MG63 (cell line): ENCODE results near the gene HOXB9. TPM values are rescaled to one million over a fixed set of nuclear protein-coding genes. Genes with fewer than 3 reads are reported as not detected.

Experiments
- DNase-seq: peaks from one replicate; pipeline ENCODE4 v3.0.0-alpha.2; 2020
- H3K27me3 ChIP-seq: fragments of 250-450 bp; sonication (Bioruptor Pico); 2 replicates; pipeline ENCODE4 v1.5.1; 2020; ENCODE audit warnings: mild to moderate bottlenecking, moderate library complexity
- H3K36me3 ChIP-seq: fragments of 250-450 bp; sonication (Bioruptor Pico); 2 replicates; pipeline ENCODE4 v1.5.1; 2020; ENCODE audit warnings: mild to moderate bottlenecking, moderate library complexity
- H3K4me3 ChIP-seq: fragments of 250-450 bp; sonication (Bioruptor Pico); 2 replicates; pipeline ENCODE4 v1.5.1; 2020; ENCODE audit warnings: mild to moderate bottlenecking, moderate library complexity
- H3K9me3 ChIP-seq: fragments of 250-450 bp; sonication (Bioruptor Pico); 2 replicates; pipeline ENCODE4 v1.5.1; 2020; ENCODE audit warnings: mild to moderate bottlenecking, moderate library complexity
- total RNA-seq: library from RNA; depleted of rRNA; stranded (reverse); fragments of >200 nt; shearing (Covaris generic); gene quantifications from 2 replicates; pipeline ENCODE4 v1.2.3, GENCODE V29; 2014; ENCODE audit warnings: low replicate concordance; rRNA removed

HOXB9 gene
- total RNA-seq: 7.3 and 21.0 TPM in 2 replicates

DNA sequence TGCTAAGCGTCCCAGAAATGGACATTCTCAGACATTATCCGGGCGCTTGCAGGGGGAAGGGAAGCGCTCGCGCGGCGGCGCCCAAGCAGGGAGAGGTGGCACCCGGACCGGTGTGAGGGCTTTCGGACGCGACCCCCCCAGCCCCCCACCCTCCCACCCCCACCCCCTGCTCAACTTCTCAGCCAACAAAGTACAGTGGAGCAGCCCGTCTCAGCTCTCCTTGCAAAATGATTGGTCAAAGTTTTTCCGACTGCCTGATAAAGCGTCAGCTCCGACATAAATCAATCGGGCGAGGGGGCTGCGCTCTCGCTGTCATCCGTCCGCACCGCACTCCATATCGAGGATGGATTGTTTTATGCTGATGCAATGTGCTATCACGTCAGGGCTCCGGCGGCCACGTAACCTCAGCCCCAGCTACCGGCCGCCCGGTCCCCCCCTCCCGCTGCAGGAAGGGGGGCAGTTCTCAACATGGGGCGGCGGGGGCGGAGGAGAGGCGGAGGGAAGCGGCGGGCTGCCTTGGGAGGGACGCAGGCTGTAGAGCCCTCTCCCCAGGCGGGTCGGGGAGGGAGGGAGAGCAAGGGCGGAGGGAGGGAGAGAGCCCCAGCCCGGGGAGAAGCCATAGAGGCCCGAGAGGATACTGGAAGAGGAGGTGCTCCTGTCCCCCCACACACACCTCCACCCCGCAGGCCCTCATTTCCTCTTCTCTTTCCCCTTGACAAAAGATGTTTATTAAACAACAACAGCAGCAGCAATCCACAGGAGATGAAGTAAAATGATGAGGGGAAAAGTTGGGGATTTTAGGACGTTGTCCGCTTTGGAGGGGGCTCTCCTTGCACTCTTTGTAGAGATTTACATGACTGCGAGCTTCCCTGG, at the start of gene HOXB9:
TSS of gene HOXB9 (minus strand) at position 114 of the 873 bp plus-strand sequence. CDS start at position 25, 89 bp downstream.
- peak; percentile 96 for DNase-seq
- no peaks in the 10 kb centered on the region for H3K27me3 ChIP-seq
- H3K9me3 ChIP-seq: no peaks in the 10 kb centered on the region
- peaks cover 31% of the 10 kb centered on the region for H3K36me3 ChIP-seq
- peak within 1 kb of the TSS; percentile 74 for H3K4me3 ChIP-seq

DNA sequence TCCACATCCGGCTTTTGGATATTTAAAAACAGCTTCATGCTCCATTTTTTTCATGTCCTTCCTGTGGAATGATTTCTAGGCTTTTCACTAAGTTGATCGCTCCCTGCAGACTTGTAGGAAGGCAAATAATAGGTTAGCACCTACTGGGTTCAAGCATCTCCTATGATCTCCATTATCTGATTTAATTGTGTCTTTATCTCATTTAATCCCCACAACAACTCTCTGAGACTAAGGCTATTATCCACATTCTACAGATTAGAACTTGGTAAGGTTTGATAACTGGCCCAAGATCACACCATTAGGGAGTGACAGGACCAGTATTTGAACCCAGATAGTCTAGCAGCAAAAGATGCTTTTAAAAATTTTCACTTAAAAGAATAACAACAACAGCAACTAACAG, 46.2 kb upstream of the HOXB9 start:
- no peak for DNase-seq
- Histone ChIP-seq H3K9me3 (no peaks in the 10 kb centered on the region), H3K36me3 (no peaks in the 10 kb centered on the region), H3K27me3 (no peaks in the 10 kb centered on the region), H3K4me3 (peak overlapping the region; percentile 45)

DNA sequence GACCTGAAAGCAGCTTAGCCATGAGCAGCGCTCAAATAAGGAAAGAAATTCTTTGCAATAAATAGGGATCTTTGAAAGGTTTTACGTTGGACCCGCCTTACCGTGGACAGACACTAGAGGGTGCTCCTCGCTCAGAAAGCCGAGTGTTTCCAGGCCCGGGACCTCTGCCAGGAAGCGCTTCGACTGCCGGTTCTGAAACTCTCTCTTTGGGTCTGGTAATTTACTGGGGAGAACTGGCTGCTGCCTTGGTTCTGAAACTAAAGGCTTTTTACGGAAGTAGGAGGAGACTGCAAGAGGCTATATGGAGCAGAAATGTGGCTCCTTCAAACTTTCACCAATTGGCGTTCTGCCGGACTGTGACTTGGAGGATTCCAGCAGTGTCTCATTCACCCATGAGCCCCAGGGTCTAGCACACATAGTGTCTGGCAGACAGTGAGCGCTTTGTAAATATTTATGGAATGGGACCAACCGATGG, 45.6 kb upstream of the HOXB9 start:
- Histone ChIP-seq H3K36me3 (no peaks in the 10 kb centered on the region), H3K9me3 (no peaks in the 10 kb centered on the region), H3K27me3 (no peaks in the 10 kb centered on the region), H3K4me3 (peak overlapping the region; percentile 45)
- peak; percentile 88 for DNase-seq

DNA sequence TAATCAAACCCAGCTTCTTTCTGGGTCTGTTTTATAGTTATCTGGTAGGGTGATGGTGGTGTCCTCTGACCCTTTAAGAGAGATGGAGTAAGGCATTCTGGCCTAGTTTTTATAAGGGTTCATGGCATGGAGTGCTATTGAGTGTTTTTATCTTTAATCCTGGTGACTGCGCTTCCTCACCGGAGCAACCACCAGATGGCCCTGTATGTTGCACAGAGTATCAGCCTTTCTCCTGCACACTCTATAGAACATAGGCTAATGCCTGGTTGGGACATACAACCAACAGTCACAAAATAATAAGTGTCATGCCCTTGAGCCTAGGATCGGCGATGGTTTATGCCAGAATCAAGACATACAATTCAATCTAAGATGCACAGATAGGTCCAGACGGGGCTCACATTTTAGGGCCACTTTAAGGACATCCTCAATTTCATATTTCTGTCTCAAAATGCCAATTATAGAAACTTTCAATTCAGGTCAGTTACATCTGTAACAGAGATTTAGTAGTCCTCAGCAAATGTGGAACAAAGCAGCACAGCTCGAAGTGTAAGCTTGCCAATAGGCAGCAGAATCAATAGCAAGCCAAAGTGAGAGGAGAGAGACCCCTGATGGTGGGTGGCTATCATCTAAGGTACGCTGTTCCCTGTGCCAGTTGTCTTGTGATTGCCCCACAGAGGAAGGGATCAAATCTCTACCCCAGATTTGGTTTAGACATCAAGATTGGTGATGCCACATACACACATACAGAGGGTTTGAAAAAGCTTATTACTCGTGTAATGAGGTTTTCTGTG, 37.2 kb upstream of the HOXB9 start:
- Histone ChIP-seq H3K9me3 (no peaks in the 10 kb centered on the region), H3K36me3 (no peaks in the 10 kb centered on the region; the same call in 1 of the 2 replicates), H3K4me3 (no peak overlapping the region), H3K27me3 (no peaks in the 10 kb centered on the region)
- DNase-seq: no peak

DNA sequence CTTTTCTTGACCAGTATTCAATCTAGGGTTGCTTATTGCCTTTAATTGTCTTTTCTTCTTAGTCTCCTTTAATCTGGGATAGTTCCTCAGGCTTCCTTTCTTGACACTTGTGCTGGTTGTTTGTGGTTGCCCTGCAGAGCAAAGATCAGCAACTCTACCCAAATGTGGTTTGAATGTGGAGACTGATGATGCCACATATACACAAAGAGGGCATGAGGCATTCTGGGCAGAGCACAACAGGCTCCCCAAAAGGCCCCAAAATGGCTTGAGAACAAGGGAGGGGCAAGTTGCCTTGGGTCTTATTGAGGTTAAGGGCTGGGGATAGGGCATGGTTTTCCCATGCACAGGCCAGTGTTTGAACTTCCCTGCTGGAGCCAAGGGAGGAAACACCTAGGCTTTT, 29.8 kb upstream of the HOXB9 start:
- Histone ChIP-seq H3K36me3 (no peaks in the 10 kb centered on the region; the same call in 1 of the 2 replicates), H3K9me3 (peaks cover 7% of the 10 kb centered on the region), H3K27me3 (no peaks in the 10 kb centered on the region), H3K4me3 (no peak overlapping the region)
- DNase-seq: no peak

DNA sequence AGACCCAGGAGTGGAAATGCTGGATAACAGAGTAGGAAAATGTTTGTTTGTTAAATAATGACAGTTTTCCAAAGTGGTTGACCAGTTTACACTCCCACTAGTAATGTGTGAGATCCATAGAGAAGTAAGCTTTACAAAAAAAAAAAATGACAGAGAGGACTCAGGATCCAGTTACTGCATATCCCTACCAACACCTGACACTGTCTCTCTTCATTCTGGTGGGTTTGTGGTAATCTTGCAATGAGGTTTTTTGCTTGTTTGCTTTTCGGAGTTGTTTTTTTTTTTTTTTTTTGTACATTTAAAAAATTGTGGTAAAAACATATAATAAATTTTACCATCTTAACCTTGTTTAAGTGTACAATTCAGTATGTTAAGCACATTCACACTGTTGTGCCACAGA, 23.6 kb upstream of the HOXB9 start:
- peaks cover 5% of the 10 kb centered on the region for H3K36me3 ChIP-seq
- no peaks in the 10 kb centered on the region for H3K27me3 ChIP-seq
- H3K4me3 ChIP-seq: no peak overlapping the region
- DNase-seq: no peak
- H3K9me3 ChIP-seq: peaks cover 7% of the 10 kb centered on the region

DNA sequence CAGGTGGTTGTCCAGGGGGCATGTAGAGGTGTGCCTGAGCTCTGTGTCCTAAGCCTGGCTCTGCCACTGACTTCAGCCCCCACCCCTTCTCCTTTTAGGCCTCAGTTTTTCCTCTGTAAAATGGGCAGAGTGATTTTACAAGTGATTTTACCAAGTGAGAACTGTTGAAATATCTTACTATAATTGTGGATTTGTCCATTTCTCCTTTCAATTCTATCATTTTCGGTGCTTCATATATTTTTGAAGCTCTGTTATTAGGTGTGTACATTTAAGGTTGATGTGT, 21.7 kb upstream of the HOXB9 start:
- Histone ChIP-seq H3K36me3 (peaks cover 20% of the 10 kb centered on the region), H3K9me3 (peaks cover 7% of the 10 kb centered on the region), H3K27me3 (no peaks in the 10 kb centered on the region), H3K4me3 (peak overlapping the region; percentile 94)
- DNase-seq: no peak

DNA sequence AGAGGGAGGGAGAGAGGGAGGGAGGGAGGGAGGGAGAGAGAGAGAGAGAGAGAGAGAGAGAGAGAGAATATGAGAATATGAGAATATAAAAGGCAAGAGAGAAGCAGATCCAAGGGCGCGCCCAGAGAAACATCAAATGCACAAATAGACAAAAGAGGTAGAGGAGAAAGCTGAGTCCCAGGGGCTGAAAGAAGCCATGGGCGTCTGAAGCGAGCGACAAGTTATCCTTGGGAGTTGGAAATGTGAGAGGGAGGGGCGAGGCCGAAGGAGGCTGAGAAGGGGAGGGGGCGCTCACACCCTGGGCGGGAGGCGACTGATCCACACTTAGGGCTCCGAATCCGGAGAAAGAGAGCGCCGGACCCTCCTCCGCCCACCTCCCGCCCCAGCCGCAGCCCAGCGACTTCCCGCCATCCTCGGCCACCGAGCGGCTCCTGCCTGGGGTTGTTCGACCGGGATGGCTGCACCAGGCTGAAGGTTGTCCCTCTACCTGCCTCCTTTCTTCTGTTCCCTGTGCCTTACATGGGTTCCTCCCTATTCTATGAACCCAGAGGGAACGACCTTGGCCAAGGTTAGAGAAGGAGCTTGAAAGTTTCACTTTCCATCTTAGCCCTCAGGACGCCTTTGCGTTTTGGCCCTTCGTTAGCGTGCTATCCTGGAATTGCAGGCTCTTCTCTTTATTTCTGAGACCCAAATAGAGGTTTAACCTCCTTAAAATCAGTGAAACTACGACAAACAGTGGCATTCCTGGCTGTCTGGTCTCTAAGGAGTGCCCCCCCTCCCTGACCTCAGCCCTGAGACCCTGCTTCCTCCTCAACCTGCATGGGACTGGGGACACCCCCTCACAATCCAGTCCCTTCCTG, 21.2 kb upstream of the HOXB9 start:
- peak; percentile 58 for DNase-seq
- H3K4me3 ChIP-seq: peak overlapping the region; percentile 94
- H3K27me3 ChIP-seq: no peaks in the 10 kb centered on the region
- H3K36me3 ChIP-seq: peaks cover 26% of the 10 kb centered on the region
- peaks cover 4% of the 10 kb centered on the region for H3K9me3 ChIP-seq

DNA sequence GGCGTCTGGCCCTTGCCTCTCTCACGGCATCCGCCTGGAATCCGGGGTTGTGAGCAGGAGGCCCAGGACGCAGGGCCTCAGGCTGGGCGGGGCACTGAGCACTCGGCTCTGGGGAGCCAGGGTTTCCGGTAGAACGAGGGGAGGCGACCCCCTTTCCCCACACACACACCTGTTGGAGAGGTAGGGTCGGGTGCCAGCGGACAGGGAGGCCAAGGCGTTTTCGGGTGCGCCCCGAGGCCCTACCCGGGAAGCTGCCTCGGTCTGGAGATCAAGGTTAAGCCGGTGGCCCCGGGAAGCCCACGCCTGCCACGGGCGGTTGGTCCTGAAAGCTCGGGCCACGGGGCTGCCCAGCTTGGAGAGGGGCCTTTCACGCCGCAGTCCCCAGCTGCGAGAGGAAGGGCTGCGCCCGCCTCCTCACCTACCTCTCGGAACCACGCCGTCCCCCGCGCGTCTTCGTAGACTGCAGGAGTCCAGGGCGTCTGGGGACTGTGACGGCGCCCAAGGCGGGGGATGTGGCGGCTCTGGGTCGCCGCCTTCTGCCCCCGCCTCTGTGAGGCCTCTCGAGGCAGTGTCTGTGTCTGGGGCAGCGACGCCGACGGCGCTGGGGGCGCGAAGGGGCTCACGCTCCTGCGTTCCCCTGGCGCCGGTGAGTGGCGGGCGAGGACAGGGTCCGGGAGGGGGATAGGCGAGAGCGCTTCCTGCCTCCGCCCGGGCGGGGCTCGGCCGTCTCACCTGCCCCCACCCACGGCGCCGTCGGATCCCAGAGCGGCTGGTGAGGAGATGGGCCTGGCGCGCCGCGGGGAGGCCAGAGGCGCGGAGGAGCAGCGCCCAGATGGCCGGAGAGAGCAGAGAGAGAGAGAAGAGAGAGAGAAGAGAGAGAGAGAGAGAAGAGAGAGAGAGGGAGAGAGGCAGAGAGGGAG, 20.3 kb upstream of the HOXB9 start:
- no peaks in the 10 kb centered on the region for H3K27me3 ChIP-seq
- peak overlapping the region; percentile 94 for H3K4me3 ChIP-seq
- peak; percentile 89 for DNase-seq
- no peaks in the 10 kb centered on the region; the same call in 1 of the 2 replicates for H3K9me3 ChIP-seq
- H3K36me3 ChIP-seq: peaks cover 34% of the 10 kb centered on the region

DNA sequence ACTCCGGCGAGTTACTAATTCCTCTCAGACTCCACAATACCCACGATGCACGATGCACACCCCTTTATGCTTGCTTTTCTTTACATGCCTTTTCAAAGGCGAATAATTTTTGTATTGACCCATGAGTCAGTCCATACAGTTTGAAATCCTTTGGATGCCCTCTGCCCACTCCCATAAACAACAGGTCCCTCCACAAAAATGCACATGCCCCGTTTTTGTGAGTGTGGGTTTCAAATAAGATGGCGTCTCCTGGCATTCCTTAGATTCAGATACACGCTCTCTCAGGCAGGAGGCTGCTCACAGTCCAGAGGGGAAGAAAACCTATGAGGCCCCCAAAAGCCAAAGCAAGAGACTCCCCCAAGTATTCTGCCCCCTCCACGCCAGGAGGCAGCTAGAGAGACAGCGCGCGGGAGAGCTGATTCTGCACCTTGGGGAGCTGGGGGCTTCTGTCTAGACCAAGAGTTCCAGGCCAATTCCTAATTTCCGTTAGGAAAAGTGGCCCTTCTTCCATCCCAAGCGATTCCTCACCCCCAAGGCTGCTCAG, 19.6 kb upstream of the HOXB9 start:
- Histone ChIP-seq H3K27me3 (no peaks in the 10 kb centered on the region), H3K4me3 (peak overlapping the region; percentile 94), H3K9me3 (no peaks in the 10 kb centered on the region; the same call in 1 of the 2 replicates), H3K36me3 (peaks cover 42% of the 10 kb centered on the region)
- DNase-seq: no peak

DNA sequence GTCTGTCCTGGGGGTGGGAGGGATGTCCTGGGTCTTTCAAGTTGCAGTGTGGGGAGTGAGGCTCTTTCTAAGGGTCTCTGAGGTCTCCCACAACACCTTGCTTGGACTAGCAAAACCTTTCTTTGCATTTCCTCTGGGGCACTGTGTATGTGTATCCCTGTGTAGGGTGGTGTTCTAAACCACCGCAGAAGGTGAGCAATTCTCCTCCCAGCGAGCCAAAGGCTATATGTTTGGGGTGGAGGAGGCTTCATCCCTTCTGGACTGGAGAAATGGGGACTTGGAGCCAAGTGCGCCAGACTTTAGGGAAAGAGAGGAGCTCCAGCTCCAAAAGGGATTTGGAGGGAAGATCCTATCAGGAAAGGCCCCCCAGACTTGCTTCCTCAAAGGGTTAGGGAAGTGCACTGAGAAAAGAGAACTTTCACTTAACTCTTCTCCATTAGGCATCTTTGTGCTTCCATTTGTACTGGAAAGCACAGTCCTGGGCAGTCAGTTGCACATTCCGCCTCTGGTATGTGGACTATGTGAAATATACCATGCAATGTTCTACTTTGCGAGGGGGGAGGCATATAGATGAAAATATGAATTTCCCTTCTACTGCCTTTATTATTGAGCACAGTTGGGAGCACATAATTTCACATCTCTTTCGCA, 18.9 kb upstream of the HOXB9 start:
- no peak for DNase-seq

DNA sequence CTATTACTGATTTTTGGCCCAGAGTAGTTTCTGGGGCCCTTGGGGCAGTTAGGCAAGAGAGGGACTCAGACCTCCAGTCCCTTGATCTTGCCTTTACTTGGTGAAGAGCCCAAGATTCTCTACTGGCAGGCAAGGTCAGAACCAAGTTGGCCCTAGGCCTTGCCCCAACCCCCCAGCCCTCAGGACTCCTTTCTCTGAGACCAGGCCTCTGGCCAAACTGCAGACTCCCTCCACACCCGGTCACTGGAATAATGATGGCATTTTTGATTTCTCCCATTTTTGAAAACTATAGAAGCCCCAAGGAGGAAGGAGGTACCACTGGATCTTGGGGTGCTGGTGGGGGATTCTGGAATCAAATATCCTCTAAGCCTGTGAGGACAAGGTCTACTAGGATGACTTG, 18.0 kb upstream of the HOXB9 start:
- no peaks in the 10 kb centered on the region for H3K27me3 ChIP-seq
- H3K4me3 ChIP-seq: no peak overlapping the region
- DNase-seq: peak; percentile 21
- H3K9me3 ChIP-seq: no peaks in the 10 kb centered on the region; the same call in 1 of the 2 replicates
- H3K36me3 ChIP-seq: peaks cover 44% of the 10 kb centered on the region

More for the DNA sequence above, 18.9 kb upstream of the HOXB9 start:
- peak overlapping the region; percentile 94 for H3K4me3 ChIP-seq
- no peaks in the 10 kb centered on the region; the same call in 1 of the 2 replicates for H3K9me3 ChIP-seq
- H3K27me3 ChIP-seq: no peaks in the 10 kb centered on the region
- H3K36me3 ChIP-seq: peaks cover 42% of the 10 kb centered on the region

DNA sequence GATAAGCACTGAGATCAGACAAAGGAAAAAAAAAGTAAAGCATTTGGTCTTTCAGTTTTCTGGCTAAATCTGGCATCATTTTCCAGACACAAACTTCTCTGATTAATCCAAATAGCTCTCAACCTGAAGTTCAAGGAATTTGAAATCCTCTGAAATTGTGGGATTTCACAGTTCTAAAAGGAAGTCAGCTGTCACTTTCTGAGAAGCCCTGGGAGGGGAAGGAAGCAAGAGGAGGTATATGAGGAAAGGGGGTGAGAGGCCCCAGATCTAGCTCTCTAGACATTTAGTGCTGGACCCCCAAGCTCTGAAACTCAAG, 17.5 kb upstream of the HOXB9 start:
- no peaks in the 10 kb centered on the region; the same call in 1 of the 2 replicates for H3K9me3 ChIP-seq
- H3K4me3 ChIP-seq: no peak overlapping the region
- no peaks in the 10 kb centered on the region for H3K27me3 ChIP-seq
- no peak for DNase-seq
- H3K36me3 ChIP-seq: peaks cover 49% of the 10 kb centered on the region

DNA sequence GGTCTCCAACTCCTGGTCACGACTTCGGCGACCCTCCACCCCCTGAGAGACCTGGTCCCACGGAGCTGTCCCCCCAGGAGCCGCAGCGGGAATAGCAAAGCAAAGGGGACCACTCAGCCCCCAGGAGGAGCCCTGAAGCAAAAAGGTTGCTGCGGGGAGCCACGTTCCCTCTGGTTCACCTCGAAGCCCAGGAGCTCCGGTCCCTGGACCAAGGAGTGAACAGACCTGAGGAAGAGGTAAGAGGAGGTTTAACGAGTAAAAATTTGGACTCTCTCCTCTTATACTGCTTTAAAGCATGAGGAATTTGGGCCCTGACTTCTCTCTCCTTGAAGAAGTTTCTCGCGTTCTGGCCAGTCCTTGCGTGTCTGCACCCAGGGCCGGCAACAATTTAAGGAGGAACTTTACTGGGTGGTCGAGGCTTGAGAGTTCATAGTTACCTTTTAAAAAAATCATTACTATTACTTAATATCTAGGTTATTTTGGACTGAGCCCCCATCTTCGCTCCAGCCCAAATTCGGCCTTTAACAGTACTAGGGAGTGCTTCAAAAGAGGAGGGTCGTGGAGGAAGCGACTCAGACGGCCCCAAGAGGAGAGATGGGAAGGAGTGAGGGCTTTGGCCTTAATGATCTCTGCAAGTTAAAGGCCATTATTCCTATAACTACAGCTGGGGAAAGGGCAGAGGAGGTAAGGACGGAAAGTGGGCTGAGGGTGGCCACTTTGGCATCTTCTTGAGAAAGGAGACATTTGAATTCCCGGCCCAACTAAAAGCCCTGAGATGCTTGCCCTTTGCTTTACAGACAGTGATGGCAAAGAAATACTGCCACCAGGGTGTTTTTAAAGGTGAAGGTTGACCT, 16.9 kb upstream of the HOXB9 start:
- H3K27me3 ChIP-seq: no peaks in the 10 kb centered on the region

More for the DNA sequence above, 16.9 kb upstream of the HOXB9 start:
- peaks cover 52% of the 10 kb centered on the region for H3K36me3 ChIP-seq
- H3K4me3 ChIP-seq: no peak overlapping the region
- H3K9me3 ChIP-seq: no peaks in the 10 kb centered on the region; the same call in 1 of the 2 replicates
- DNase-seq: no peak
